Amniotic epithelial cell (primary cell): ENCODE results near the gene FNDC10.
"Not testable (repeated sequence)": the region's sequence is repeated elsewhere in the genome, so short reads cannot be mapped to it uniquely, and the experiment has no call there.

Source experiments
- DNase-seq: peaks from one replicate; pipeline ENCODE4 v3.0.0-alpha.2; 2010; ENCODE audit warnings: low read depth

Gene FNDC10

GRCh38 chr1:1599935-1600860 is at the start of gene FNDC10:
Gene FNDC10 (minus strand): TSS chr1:1600135. CDS start chr1:1600015, 120 bp downstream.
- no peak for DNase-seq

GRCh38 chr1:1648265-1648664 is 48.3 kb upstream of the FNDC10 start:
- not testable (repeated sequence) for DNase-seq

- DNase-seq, result not testable (repeated sequence)
Observed at GRCh38 chr1:1647567-1648241, 47.8 kb upstream of the FNDC10 start.

- DNase-seq, result not testable (repeated sequence)
Observed at GRCh38 chr1:1646326-1646725, 46.4 kb upstream of the FNDC10 start.

GRCh38 chr1:1640711-1641461 is 41.0 kb upstream of the FNDC10 start:
- not testable (repeated sequence) for DNase-seq

GRCh38 chr1:1640081-1640480 is 40.1 kb upstream of the FNDC10 start:
- DNase-seq, result not testable (repeated sequence)

- DNase-seq, result not testable (repeated sequence)
Observed at GRCh38 chr1:1639368-1639767, 39.4 kb upstream of the FNDC10 start.

- not testable (repeated sequence) for DNase-seq
Observed at GRCh38 chr1:1638528-1638927, 38.6 kb upstream of the FNDC10 start.

GRCh38 chr1:1637479-1637875 is 37.5 kb upstream of the FNDC10 start:
- not testable (repeated sequence) for DNase-seq

GRCh38 chr1:1636621-1637478 is 36.9 kb upstream of the FNDC10 start:
- not testable (repeated sequence) for DNase-seq

- DNase-seq, result not testable (repeated sequence)
Observed at GRCh38 chr1:1634613-1635012, 34.7 kb upstream of the FNDC10 start.

GRCh38 chr1:1633409-1633808 is 33.5 kb upstream of the FNDC10 start:
- DNase-seq, result not testable (repeated sequence)

- no peak for DNase-seq
Observed at GRCh38 chr1:1631782-1632420, 32.0 kb upstream of the FNDC10 start, which contains the start of gene MMP23B. Gene MMP23B (plus strand): TSS chr1:1632173. CDS start chr1:1632219, 46 bp downstream.

GRCh38 chr1:1630965-1631781 is 31.2 kb upstream of the FNDC10 start:
- DNase-seq, result no peak

- peak; percentile 83 for DNase-seq
Observed at GRCh38 chr1:1630191-1630964, 30.4 kb upstream of the FNDC10 start.

- no peak for DNase-seq
Observed at GRCh38 chr1:1629430-1630190, 29.7 kb upstream of the FNDC10 start.

- DNase-seq, result no peak
Observed at GRCh38 chr1:1628754-1629429, 29.0 kb upstream of the FNDC10 start.
